Ovary (tissue), 3 donors: Measurements from ENCODE around the gene VPS18.

Experiments
- CTCF ChIP-seq, 3 donors: fragments of 450-650 bp in 2 of 3; fragments of 200-600 bp in 1 of 3; IDR thresholded peaks; one replicate each; pipeline versions ENCODE4 v1.5.1 to v1.8.0; 2016 to 2022; ENCODE audit warnings: antibody characterized with exemption in 3 of 3, mild to moderate bottlenecking in 1 of 3
- EP300 ChIP-seq: sonication (generic); formaldehyde crosslinking; IDR thresholded peaks from one replicate; pipeline ENCODE4 v1.6.1; 2017; ENCODE audit warnings: antibody characterized with exemption
- POLR2A ChIP-seq: fragments of 450-650 bp; IDR thresholded peaks from one replicate; pipeline ENCODE4 v1.6.1; 2017; ENCODE audit warnings: antibody characterized with exemption, mild to moderate bottlenecking, moderate library complexity
- donor health status: DM: no; HTN: no; CAD: no.

GRCh38 chr15:40949756-40950207, 55.5 kb downstream of the VPS18 start:
- TF ChIP-seq POLR2A (no peak), CTCF (IDR thresholded peaks at IDR 0.05) (no peak), EP300 (no peak)
